Testis (tissue), 3 donors: Measurements from ENCODE around the gene TTC27. TPM values are rescaled to one million over a fixed set of nuclear protein-coding genes. Genes with fewer than 3 reads are reported as not detected.

Source experiments
- DNase-seq: peaks from one replicate; pipeline ENCODE4 v3.0.0-alpha.2; 2019
- H3K27ac ChIP-seq, 2 donors: fragments of 200-600 bp; sonication (generic); one replicate each; pipeline ENCODE4 v1.5.1; 2019
- H3K27me3 ChIP-seq: fragments of 200-600 bp; sonication (generic); one replicate; pipeline ENCODE4 v1.5.1; 2019
- H3K36me3 ChIP-seq: fragments of 200-600 bp; sonication (generic); one replicate; pipeline ENCODE4 v1.5.1; 2017; ENCODE audit warnings: low read depth; ENCODE audit errors: missing control alignments
- H3K4me1 ChIP-seq: fragments of 200-600 bp; sonication (generic); one replicate; pipeline ENCODE4 v1.5.1; 2019
- H3K4me3 ChIP-seq, 2 donors: fragments of 200-600 bp; sonication (generic); one replicate each; pipeline ENCODE4 v1.5.1; 2017 to 2019
- H3K9me3 ChIP-seq: fragments of 200-600 bp; sonication (generic); one replicate; pipeline ENCODE4 v1.5.1; 2017
- POLR2A ChIP-seq: fragments of 450-650 bp; IDR thresholded peaks from one replicate; pipeline ENCODE4 v1.6.1; 2017; ENCODE audit warnings: antibody characterized with exemption, mild to moderate bottlenecking, moderate library complexity
- WGBS, 2 donors: methylation state at CpG; one replicate each; pipeline ENCODE4 v1.1.5; 2018; 5-methylcytosine and 5-hydroxymethylcytosine counted together
- intact Hi-C: fragments of 100-400 bp; cut with DNase I; formaldehyde crosslinking; loops from one replicate; pipeline ENCODE4 v1.15.1; 2023; ENCODE audit warnings: low total_unique reads
- polyA plus RNA-seq: library from polyadenylated mRNA; stranded (reverse); fragments of 350-450 nt; fragmentation: Illumina TruSeq; extraction: RNeasy Lipid Tissue Mini Kit (QIAGEN cat#74804); gene quantifications from one replicate; pipeline ENCODE4 v1.2.3, GENCODE V29; 2014; ENCODE audit warnings: low read depth, low replicate concordance; ENCODE audit not compliant: insufficient read depth
- total RNA-seq, 2 donors: library from RNA; depleted of rRNA; stranded (reverse); fragments of >200 nt; gene quantifications; one replicate each; pipeline ENCODE4 v1.2.3, GENCODE V29; 2016
- TF ChIP-seq, protein P1 (sequence below), 3 experiments: fragments of 450-650 bp in 2 of 3; fragments of 200-600 bp in 1 of 3; sonication (generic) in 1 of 3; IDR thresholded peaks; one replicate each; pipeline ENCODE4 v1.5.1; 2016 to 2019; ENCODE audit warnings: antibody characterized with exemption in 3 of 3, mild to moderate bottlenecking in 2 of 3, moderate library complexity in 1 of 3

Gene TTC27
- total and polyA plus RNA-seq, 3 donors from 2014 or later, result 21.6 to 32.9 (median 26.7) TPM

DNA sequence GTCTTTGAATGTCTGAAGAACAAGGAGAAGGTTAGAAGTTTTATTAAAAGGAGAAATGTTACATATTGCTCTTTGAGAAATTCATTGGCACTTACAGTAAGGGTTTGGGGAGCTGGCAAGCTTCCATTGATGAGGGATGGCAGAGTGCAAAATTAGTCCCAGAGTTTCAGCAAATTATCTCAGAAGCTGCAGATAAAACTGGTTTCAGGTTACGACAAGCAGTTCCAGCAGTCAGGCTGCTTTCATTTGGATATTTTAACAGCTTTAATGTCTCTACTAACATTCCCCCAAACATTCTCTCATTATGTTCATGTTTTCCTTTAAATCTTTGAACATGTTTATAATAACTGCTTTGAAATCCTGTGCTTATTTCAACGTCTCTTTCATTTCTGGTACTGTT is 153.1 kb downstream of the TTC27 start:
- DNase-seq, result no peak
- no peaks in the 10 kb centered on the region for H3K9me3 ChIP-seq
- no peaks in the 10 kb centered on the region for H3K36me3 ChIP-seq
- intact Hi-C loops, result no loop called here
- H3K27me3 ChIP-seq, result no peaks in the 10 kb centered on the region
- H3K4me3 ChIP-seq, result no peak overlapping the region
- H3K27ac ChIP-seq, result no peak overlapping the region
- no peak for TF ChIP-seq POLR2A
- TF ChIP-seq, protein P1, sequence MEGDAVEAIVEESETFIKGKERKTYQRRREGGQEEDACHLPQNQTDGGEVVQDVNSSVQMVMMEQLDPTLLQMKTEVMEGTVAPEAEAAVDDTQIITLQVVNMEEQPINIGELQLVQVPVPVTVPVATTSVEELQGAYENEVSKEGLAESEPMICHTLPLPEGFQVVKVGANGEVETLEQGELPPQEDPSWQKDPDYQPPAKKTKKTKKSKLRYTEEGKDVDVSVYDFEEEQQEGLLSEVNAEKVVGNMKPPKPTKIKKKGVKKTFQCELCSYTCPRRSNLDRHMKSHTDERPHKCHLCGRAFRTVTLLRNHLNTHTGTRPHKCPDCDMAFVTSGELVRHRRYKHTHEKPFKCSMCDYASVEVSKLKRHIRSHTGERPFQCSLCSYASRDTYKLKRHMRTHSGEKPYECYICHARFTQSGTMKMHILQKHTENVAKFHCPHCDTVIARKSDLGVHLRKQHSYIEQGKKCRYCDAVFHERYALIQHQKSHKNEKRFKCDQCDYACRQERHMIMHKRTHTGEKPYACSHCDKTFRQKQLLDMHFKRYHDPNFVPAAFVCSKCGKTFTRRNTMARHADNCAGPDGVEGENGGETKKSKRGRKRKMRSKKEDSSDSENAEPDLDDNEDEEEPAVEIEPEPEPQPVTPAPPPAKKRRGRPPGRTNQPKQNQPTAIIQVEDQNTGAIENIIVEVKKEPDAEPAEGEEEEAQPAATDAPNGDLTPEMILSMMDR (IDR thresholded peaks at IDR 0.05), result no peak
- no peaks in the 10 kb centered on the region for H3K4me1 ChIP-seq
- 74 to 87% methylated on average over 2 of the region's 2 CpGs for WGBS, 2 donors

DNA sequence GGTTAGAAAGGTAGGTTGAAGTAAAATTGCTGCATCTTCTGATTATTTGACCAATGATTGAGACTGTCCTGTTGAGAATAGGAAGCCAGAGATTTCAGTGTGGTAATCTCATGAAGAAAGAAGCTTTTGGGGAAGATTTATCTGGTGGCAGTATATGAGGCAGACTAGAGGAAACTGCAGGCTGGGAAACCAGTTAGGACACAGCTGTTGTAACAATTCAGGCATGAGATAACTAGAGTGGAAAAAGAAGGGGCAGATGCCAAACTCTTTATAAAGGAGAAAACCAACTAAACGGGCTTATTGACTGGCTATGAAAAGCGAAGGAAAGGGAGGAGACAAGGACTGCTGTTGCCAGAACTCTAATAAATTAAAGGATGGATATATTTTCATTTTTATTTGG is 155.6 kb downstream of the TTC27 start:
- H3K4me3 ChIP-seq, result no peak overlapping the region
- no peak for DNase-seq
- 71 to 75% methylated on average over 2 of the region's 2 CpGs for WGBS, 2 donors
- no peak overlapping the region for H3K27ac ChIP-seq
- H3K27me3 ChIP-seq, result no peaks in the 10 kb centered on the region
- TF ChIP-seq, protein P1 (IDR thresholded peaks at IDR 0.05), result no peak
- TF ChIP-seq POLR2A, result no peak
- no peaks in the 10 kb centered on the region for H3K36me3 ChIP-seq
- intact Hi-C loops, result no loop called here
- no peaks in the 10 kb centered on the region for H3K4me1 ChIP-seq
- H3K9me3 ChIP-seq, result no peaks in the 10 kb centered on the region

DNA sequence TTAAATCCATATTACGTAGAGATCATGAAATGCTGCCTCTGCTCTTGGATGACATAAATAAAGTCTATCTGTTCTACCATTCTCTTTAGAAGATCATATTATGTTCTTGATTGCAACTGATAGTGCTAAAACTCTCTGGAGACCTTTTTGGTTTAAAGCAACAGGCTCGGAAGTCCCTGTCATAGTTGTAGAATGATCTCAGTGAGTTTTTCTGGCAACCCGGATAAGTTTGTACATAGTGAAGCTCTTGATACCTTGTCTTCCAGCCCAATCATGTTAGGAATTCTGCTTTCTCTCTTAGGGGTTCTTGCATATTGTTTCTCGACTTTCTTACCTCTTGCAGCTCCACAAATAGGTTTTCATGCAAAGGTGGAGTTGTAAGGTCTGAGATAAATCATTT is 156.1 kb downstream of the TTC27 start:
- no peak overlapping the region for H3K4me3 ChIP-seq
- no peaks in the 10 kb centered on the region for H3K36me3 ChIP-seq
- intact Hi-C loops, result no loop called here
- no peaks in the 10 kb centered on the region for H3K27me3 ChIP-seq
- H3K9me3 ChIP-seq, result no peaks in the 10 kb centered on the region
- DNase-seq, result no peak
- no peak overlapping the region for H3K27ac ChIP-seq
- no peak for TF ChIP-seq POLR2A
- TF ChIP-seq, protein P1 (IDR thresholded peaks at IDR 0.05), result no peak
- H3K4me1 ChIP-seq, result no peaks in the 10 kb centered on the region
- WGBS, 2 donors, result 87 to 91% methylated on average over 4 of the region's 4 CpGs

DNA sequence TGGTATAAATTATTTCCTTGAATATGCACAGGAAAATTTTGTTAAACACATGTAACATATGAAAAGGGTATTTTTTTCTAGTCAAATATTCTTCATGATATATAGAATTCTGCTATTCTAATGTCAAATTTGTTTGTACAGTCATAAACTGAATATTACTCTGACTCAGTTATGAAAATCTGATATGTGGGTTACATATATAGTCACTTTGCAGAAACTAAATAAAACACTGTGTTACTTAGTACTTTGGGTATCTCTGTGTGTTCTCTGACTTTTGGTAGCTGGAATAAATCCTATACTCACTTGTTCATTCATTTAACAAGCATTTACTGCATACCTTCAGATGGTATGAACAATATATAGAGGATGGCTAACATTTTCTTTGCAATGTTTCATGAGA is 159.4 kb downstream of the TTC27 start:
- TF ChIP-seq, protein P1 (IDR thresholded peaks at IDR 0.05), result no peak
- TF ChIP-seq POLR2A, result no peak
- Histone ChIP-seq H3K36me3 (no peaks in the 10 kb centered on the region), H3K27me3 (no peaks in the 10 kb centered on the region), H3K9me3 (no peaks in the 10 kb centered on the region), H3K27ac (no peak overlapping the region), H3K4me1 (no peaks in the 10 kb centered on the region), H3K4me3 (no peak overlapping the region)
- no peak for DNase-seq
- intact Hi-C loops, result no loop called here

DNA sequence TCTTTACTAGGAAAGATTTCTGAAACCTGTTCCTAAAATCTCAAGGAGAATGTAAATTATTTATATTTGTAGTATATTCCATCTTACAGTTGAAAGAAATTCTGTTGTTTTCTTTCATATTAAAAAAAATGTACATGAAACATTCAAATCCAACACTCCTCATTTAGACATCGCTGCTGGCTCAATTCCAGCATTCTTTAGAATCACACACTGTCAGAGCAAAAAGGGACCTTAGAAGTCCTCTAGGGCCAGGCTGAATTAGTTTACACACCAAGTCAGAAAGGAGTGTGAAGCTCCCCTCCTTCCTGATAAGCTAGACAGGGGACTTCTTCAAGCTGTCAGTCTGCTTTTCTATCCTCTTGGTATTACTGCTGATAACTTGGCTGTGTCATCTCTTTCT is 160.3 kb downstream of the TTC27 start:
- intact Hi-C loops, result no loop called here
- no peaks in the 10 kb centered on the region for H3K9me3 ChIP-seq
- H3K36me3 ChIP-seq, result no peaks in the 10 kb centered on the region
- no peaks in the 10 kb centered on the region for H3K4me1 ChIP-seq
- no peak for DNase-seq
- WGBS, 2 donors, result 28 to 52% methylated on average over 1 of the region's 1 CpG
- H3K27me3 ChIP-seq, result no peaks in the 10 kb centered on the region
- no peak for TF ChIP-seq POLR2A
- TF ChIP-seq, protein P1 (IDR thresholded peaks at IDR 0.05), result no peak
- H3K27ac ChIP-seq, result no peak overlapping the region
- H3K4me3 ChIP-seq, result no peak overlapping the region
